ENCODE measurements around the gene SH3BGRL3.

DNA sequence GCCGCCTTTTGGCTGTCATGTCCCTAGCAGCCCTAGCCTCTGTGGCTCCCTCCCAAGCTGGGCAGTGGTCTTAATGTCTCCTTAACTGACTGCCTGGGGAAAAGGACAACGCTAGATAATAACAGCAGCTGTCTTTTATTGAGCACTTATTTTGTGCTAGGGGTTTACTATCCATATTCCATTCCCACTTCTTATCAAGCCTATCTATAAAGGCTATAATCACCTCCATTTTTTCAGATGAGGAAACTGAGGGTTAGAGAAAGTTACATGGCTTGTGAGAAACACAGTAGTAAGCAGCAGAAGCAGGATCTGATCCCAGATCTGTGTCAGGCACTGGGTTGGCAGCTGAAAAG is 6.2 kb downstream of the SH3BGRL3 start:
- TF ChIP-seq, protein P1, sequence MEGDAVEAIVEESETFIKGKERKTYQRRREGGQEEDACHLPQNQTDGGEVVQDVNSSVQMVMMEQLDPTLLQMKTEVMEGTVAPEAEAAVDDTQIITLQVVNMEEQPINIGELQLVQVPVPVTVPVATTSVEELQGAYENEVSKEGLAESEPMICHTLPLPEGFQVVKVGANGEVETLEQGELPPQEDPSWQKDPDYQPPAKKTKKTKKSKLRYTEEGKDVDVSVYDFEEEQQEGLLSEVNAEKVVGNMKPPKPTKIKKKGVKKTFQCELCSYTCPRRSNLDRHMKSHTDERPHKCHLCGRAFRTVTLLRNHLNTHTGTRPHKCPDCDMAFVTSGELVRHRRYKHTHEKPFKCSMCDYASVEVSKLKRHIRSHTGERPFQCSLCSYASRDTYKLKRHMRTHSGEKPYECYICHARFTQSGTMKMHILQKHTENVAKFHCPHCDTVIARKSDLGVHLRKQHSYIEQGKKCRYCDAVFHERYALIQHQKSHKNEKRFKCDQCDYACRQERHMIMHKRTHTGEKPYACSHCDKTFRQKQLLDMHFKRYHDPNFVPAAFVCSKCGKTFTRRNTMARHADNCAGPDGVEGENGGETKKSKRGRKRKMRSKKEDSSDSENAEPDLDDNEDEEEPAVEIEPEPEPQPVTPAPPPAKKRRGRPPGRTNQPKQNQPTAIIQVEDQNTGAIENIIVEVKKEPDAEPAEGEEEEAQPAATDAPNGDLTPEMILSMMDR (IDR thresholded peaks at IDR 0.05), result no peak
- no peak for TF ChIP-seq POLR2A (IDR thresholded peaks at IDR 0.05)
- TF ChIP-seq EP300 (IDR thresholded peaks at IDR 0.05; ENCODE audit: low read depth), result no peak
- TF ChIP-seq POLR2AphosphoS5 (IDR thresholded peaks at IDR 0.05), result no peak

Measured in transverse colon (tissue), 4 donors.